Measurements from ENCODE around the gene MORN4. TPM values are rescaled to one million over a fixed set of nuclear protein-coding genes. Genes with fewer than 3 reads are reported as not detected.

Gene MORN4
- total RNA-seq, 1 donor from 2014 or later: 5.4 TPM

GRCh38 chr10:97590748-97591495 lies 42.4 kb downstream of the MORN4 start:
- no peak overlapping the region for H3K4me3 ChIP-seq
- H3K36me3 ChIP-seq: no peaks in the 10 kb centered on the region
- no peak overlapping the region for H3K27ac ChIP-seq
- TF ChIP-seq CTCF (IDR thresholded peaks at IDR 0.05): no peak
- DNase-seq (no peak), ATAC-seq (no peak)
- intact Hi-C loops (cut with DNase I): no loop called here
- no peaks in the 10 kb centered on the region for H3K9me3 ChIP-seq
- peaks cover 7% of the 10 kb centered on the region for H3K4me1 ChIP-seq
- no peaks in the 10 kb centered on the region for H3K27me3 ChIP-seq (ENCODE audit: low read depth)

GRCh38 chr10:97590082-97590747 lies 43.1 kb downstream of the MORN4 start:
- no peak for DNase-seq
- no peaks in the 10 kb centered on the region for H3K36me3 ChIP-seq
- no peak overlapping the region for H3K27ac ChIP-seq
- H3K27me3 ChIP-seq (ENCODE audit: low read depth): no peaks in the 10 kb centered on the region
- intact Hi-C loops (cut with DNase I): no loop called here
- no peak overlapping the region for H3K4me3 ChIP-seq
- peaks cover under 1% of the 10 kb centered on the region for H3K4me1 ChIP-seq
- no peak for TF ChIP-seq CTCF (IDR thresholded peaks at IDR 0.05)
- no peak for ATAC-seq
- H3K9me3 ChIP-seq: no peaks in the 10 kb centered on the region

- no peaks in the 10 kb centered on the region for H3K4me1 ChIP-seq
- H3K27me3 ChIP-seq (ENCODE audit: low read depth): no peaks in the 10 kb centered on the region
- ATAC-seq: no peak
- no peak for DNase-seq
- no peak within 1 kb of the TSS for H3K4me3 ChIP-seq
- no peak within 1 kb of the TSS for H3K27ac ChIP-seq
- H3K36me3 ChIP-seq: no peaks in the 10 kb centered on the region
- intact Hi-C loops (cut with DNase I): no loop called here
- no peaks in the 10 kb centered on the region for H3K9me3 ChIP-seq
- TF ChIP-seq CTCF (IDR thresholded peaks at IDR 0.05): no peak
These were observed 43.8 kb downstream of the MORN4 start, which contains the start of gene C10orf62 for GRCh38 chr10:97589479-97589878. TSS of gene C10orf62 (plus strand) at chr10:97589721. CDS start at chr10:97589898, 177 bp downstream.

GRCh38 chr10:97587183-97587582 lies 46.1 kb downstream of the MORN4 start:
- TF ChIP-seq CTCF (IDR thresholded peaks at IDR 0.05): no peak
- H3K4me3 ChIP-seq: no peak overlapping the region
- no peak overlapping the region for H3K27ac ChIP-seq
- H3K27me3 ChIP-seq (ENCODE audit: low read depth): no peaks in the 10 kb centered on the region
- ATAC-seq (no peak), DNase-seq (no peak)
- H3K4me1 ChIP-seq: no peaks in the 10 kb centered on the region
- intact Hi-C loops (cut with DNase I): no loop called here
- H3K9me3 ChIP-seq: no peaks in the 10 kb centered on the region
- no peaks in the 10 kb centered on the region for H3K36me3 ChIP-seq

GRCh38 chr10:97585439-97585811 lies 47.9 kb downstream of the MORN4 start:
- no peak for DNase-seq
- Histone ChIP-seq H3K9me3 (no peaks in the 10 kb centered on the region), H3K4me1 (no peaks in the 10 kb centered on the region), H3K4me3 (no peak overlapping the region), H3K27ac (no peak overlapping the region), H3K27me3 (ENCODE audit: low read depth) (no peaks in the 10 kb centered on the region), H3K36me3 (no peaks in the 10 kb centered on the region)
- ATAC-seq: no peak
- intact Hi-C loops (cut with DNase I): no loop called here
- TF ChIP-seq CTCF (IDR thresholded peaks at IDR 0.05): no peak
